ENCODE measurements around the gene MINK1. TPM values are rescaled to one million over a fixed set of nuclear protein-coding genes. Genes with fewer than 3 reads are reported as not detected.

MINK1 gene
- total RNA-seq, 6 experiments from 2014 or later: 68.5 to 82.4 (median 71.6) TPM

GRCh38 chr17:4872786-4873185 is 39.6 kb downstream of the MINK1 start:
- no peak overlapping the region for H3K4me3 Mint-ChIP-seq

GRCh38 chr17:4877089-4877488 is 43.9 kb downstream of the MINK1 start:
- Mint-ChIP-seq H3K9me3 (no peaks in the 10 kb centered on the region), H3K4me3 (no peak overlapping the region), H3K27me3 (ENCODE audit: insufficient read depth) (no peaks in the 10 kb centered on the region; the same call in 1 of the 2 replicates), H3K27ac (no peak overlapping the region), H3K36me3 (ENCODE audit: low read depth) (no peaks in the 10 kb centered on the region), H3K4me1 (ENCODE audit: low read depth) (no peaks in the 10 kb centered on the region; the same call in 1 of the 2 replicates)
- no peak for TF ChIP-seq CTCF (IDR thresholded peaks at IDR 0.05)
- DNase-seq: no peak

More at GRCh38 chr17:4872786-4873185, 39.6 kb downstream of the MINK1 start:
- DNase-seq: no peak
- H3K36me3 Mint-ChIP-seq (ENCODE audit: low read depth): no peaks in the 10 kb centered on the region
- no peaks in the 10 kb centered on the region for H3K4me1 Mint-ChIP-seq (ENCODE audit: low read depth)
- no peaks in the 10 kb centered on the region for H3K9me3 Mint-ChIP-seq
- no peak for TF ChIP-seq CTCF (IDR thresholded peaks at IDR 0.05)
- H3K27ac Mint-ChIP-seq: no peak overlapping the region
- no peaks in the 10 kb centered on the region; the same call in 1 of the 2 replicates for H3K27me3 Mint-ChIP-seq (ENCODE audit: insufficient read depth)

GRCh38 chr17:4879601-4880000 is 46.5 kb downstream of the MINK1 start:
- no peak overlapping the region for H3K27ac Mint-ChIP-seq
- no peaks in the 10 kb centered on the region; the same call in 1 of the 2 replicates for H3K27me3 Mint-ChIP-seq (ENCODE audit: insufficient read depth)
- H3K4me3 Mint-ChIP-seq: no peak overlapping the region

GRCh38 chr17:4880857-4881256 is 47.7 kb downstream of the MINK1 start:
- no peak overlapping the region for H3K27ac Mint-ChIP-seq
- no peaks in the 10 kb centered on the region; the same call in 1 of the 2 replicates for H3K27me3 Mint-ChIP-seq (ENCODE audit: insufficient read depth)
- no peak for DNase-seq
- no peaks in the 10 kb centered on the region; the same call in 1 of the 2 replicates for H3K4me1 Mint-ChIP-seq (ENCODE audit: low read depth)
- no peaks in the 10 kb centered on the region for H3K36me3 Mint-ChIP-seq (ENCODE audit: low read depth)
- no peak overlapping the region for H3K4me3 Mint-ChIP-seq
- TF ChIP-seq CTCF (IDR thresholded peaks at IDR 0.05): no peak
- H3K9me3 Mint-ChIP-seq: no peaks in the 10 kb centered on the region

More at GRCh38 chr17:4879601-4880000, 46.5 kb downstream of the MINK1 start:
- Mint-ChIP-seq H3K9me3 (no peaks in the 10 kb centered on the region), H3K36me3 (ENCODE audit: low read depth) (no peaks in the 10 kb centered on the region), H3K4me1 (ENCODE audit: low read depth) (no peaks in the 10 kb centered on the region; the same call in 1 of the 2 replicates)
- no peak for TF ChIP-seq CTCF (IDR thresholded peaks at IDR 0.05)
- no peak for DNase-seq

GRCh38 chr17:4881761-4882555 is 48.8 kb downstream of the MINK1 start:
- H3K36me3 Mint-ChIP-seq (ENCODE audit: low read depth): no peaks in the 10 kb centered on the region

More at GRCh38 chr17:4881761-4882555, 48.8 kb downstream of the MINK1 start:
- peak; percentile 5 for DNase-seq
- no peaks in the 10 kb centered on the region; the same call in 1 of the 2 replicates for H3K27me3 Mint-ChIP-seq (ENCODE audit: insufficient read depth)
- H3K4me1 Mint-ChIP-seq (ENCODE audit: low read depth): no peaks in the 10 kb centered on the region; the same call in 1 of the 2 replicates
- peak; percentile 88 for TF ChIP-seq CTCF (IDR thresholded peaks at IDR 0.05)
- no peak overlapping the region for H3K4me3 Mint-ChIP-seq
- H3K27ac Mint-ChIP-seq: no peak overlapping the region
- no peaks in the 10 kb centered on the region for H3K9me3 Mint-ChIP-seq
